Upper lobe of right lung (tissue), 1 donor: ENCODE data around the gene CUL1. TPM values are rescaled to one million over a fixed set of nuclear protein-coding genes. Genes with fewer than 3 reads are reported as not detected.

Experiments
- ATAC-seq: fragments of 200-7000 bp; cut with Tn5 transposase; one replicate; pipeline ENCODE4 v1.9.1; 2020; ENCODE audit warnings: mild to moderate bottlenecking, moderate library complexity
- DNase-seq: peaks from one replicate; pipeline ENCODE4 v3.0.0-alpha.2; 2020
- H3K27ac ChIP-seq: fragments of 200-600 bp; one replicate; pipeline ENCODE4 v1.8.0; 2022
- H3K27me3 ChIP-seq: fragments of 200-600 bp; one replicate; pipeline ENCODE4 v1.8.0; 2022; ENCODE audit warnings: mild to moderate bottlenecking
- H3K36me3 ChIP-seq: fragments of 200-600 bp; one replicate; pipeline ENCODE4 v1.8.0; 2022
- H3K4me1 ChIP-seq: fragments of 200-600 bp; one replicate; pipeline ENCODE4 v1.8.0; 2022
- H3K4me3 ChIP-seq: fragments of 200-600 bp; one replicate; pipeline ENCODE4 v1.8.0; 2022; ENCODE audit warnings: mild to moderate bottlenecking
- H3K9me3 ChIP-seq: fragments of 200-600 bp; one replicate; pipeline ENCODE4 v1.8.0; 2022
- intact Hi-C: fragments of 100-400 bp; cut with DNase I; formaldehyde crosslinking; loops from one replicate; pipeline ENCODE4 v1.11.0; 2022
- total RNA-seq: library from RNA; stranded (reverse); fragmentation: NEBNext Ultra II Directional; extraction: Animal tissue kit (Norgen Biotek cat#: 25700); gene quantifications from one replicate; pipeline ENCODE4 v1.2.1, GENCODE V29; 2021
- TF ChIP-seq, protein P1 (sequence below): fragments of 200-600 bp; IDR thresholded peaks from one replicate; pipeline ENCODE4 v1.8.0; 2022; ENCODE audit warnings: antibody characterized with exemption
- donor health status: DM: no; HTN: yes; CAD: no; lungs with severe emphysema.

CUL1 gene
- total RNA-seq, 1 donor from 2014 or later = 44.4 TPM

DNA sequence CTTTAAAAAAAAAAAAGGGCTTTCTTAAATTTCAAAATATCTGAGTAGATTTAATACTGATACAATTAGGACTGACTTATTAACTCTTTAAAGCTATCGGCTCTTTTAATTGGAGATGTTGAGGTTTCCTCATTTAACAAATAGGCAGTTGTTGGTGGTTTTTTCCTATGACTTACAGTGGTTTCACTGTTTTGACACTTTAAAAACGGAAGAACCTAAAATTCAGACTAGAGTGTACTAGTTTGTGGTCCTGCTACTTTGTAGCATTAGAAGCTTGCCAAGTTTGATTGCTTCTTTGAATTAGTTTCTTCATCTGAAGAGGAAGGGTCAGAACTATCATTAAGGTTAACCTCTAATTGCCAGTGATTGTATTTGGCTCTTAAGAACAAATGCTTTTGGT is 27.7 kb downstream of the CUL1 start:
- H3K4me3 ChIP-seq = no peak overlapping the region
- no peak for ATAC-seq
- peaks cover 52% of the 10 kb centered on the region for H3K4me1 ChIP-seq
- intact Hi-C loops = no loop called here
- TF ChIP-seq, protein P1, sequence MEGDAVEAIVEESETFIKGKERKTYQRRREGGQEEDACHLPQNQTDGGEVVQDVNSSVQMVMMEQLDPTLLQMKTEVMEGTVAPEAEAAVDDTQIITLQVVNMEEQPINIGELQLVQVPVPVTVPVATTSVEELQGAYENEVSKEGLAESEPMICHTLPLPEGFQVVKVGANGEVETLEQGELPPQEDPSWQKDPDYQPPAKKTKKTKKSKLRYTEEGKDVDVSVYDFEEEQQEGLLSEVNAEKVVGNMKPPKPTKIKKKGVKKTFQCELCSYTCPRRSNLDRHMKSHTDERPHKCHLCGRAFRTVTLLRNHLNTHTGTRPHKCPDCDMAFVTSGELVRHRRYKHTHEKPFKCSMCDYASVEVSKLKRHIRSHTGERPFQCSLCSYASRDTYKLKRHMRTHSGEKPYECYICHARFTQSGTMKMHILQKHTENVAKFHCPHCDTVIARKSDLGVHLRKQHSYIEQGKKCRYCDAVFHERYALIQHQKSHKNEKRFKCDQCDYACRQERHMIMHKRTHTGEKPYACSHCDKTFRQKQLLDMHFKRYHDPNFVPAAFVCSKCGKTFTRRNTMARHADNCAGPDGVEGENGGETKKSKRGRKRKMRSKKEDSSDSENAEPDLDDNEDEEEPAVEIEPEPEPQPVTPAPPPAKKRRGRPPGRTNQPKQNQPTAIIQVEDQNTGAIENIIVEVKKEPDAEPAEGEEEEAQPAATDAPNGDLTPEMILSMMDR = no peak
- H3K27ac ChIP-seq = no peak overlapping the region
- H3K36me3 ChIP-seq = peaks cover 17% of the 10 kb centered on the region
- no peak for DNase-seq
- no peaks in the 10 kb centered on the region for H3K27me3 ChIP-seq
- no peaks in the 10 kb centered on the region for H3K9me3 ChIP-seq

DNA sequence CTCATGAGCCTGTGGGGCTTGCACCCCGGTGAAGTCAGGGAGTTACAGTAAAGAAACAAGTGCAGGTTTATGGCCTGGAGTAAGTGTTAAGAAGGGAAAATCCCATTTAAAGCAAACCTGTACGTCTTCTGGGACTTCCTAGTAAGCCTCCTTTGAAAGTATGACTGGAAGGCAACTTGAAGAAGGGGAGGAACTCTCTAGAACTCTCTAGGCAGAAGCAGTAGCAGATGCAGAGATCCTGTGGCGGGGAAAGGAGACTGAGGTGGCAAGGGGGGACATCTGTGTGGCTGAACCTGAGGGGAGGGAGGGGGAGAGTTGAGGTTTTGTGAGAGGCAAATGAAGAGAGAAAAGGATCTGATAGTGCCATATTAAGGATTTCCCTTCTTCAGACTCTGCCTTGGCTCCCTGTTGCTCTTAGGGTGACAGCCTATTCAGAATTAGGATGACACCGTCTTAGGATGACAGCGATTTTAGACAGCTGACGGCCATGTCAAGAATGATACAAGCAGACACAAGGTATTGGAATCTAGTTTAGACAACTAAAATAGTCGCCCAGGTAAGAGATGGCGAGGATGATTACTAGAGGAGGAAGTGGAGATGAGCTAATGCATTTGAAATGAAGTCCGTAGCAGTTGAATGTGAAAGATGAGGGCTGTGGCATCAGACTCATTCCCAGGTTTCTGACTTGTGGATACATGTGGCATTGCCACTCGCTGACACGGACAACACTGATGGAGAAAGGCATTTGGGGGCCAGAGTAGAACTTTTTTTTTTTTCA is 29.0 kb downstream of the CUL1 start:
- Histone ChIP-seq H3K27ac (no peak overlapping the region), H3K4me1 (peaks cover 40% of the 10 kb centered on the region), H3K9me3 (no peaks in the 10 kb centered on the region), H3K36me3 (peaks cover 30% of the 10 kb centered on the region), H3K4me3 (no peak overlapping the region), H3K27me3 (no peaks in the 10 kb centered on the region)
- no peak for DNase-seq
- intact Hi-C loops = no loop called here
- no peak for ATAC-seq
- TF ChIP-seq, protein P1 = no peak

DNA sequence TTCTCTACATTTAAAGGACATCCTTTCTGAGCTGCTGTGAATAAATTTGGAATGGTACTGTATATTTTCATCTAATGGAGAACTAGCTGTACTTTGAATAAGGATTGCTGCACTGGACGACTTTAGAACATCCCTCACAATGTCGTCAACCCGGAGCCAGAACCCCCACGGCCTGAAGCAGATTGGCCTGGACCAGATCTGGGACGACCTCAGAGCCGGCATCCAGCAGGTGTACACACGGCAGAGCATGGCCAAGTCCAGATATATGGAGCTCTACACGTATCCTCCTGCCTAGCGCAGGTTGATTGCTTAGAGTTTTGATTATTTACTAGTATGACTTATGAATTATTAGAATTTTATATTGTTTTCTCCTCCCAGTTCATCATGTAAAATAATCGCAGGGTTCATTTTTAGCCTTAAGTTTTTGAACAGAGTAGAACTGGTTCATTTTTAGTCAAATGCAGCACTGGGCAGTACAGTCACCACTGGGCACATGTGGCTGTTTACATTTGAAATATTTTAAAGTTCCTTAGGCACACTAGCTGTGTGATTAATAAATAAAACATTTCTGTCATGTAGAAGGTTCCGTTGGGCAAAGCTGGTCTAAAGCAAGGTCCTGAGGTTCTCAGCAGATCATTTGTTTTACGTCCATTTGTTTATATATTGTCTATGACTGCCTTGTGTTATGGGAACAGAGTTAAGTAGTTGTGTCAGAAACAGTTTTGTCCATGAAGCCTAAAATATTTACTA is 31.5 kb downstream of the CUL1 start:
- no peak for ATAC-seq
- Histone ChIP-seq H3K4me3 (no peak overlapping the region), H3K27me3 (no peaks in the 10 kb centered on the region), H3K4me1 (peaks cover 40% of the 10 kb centered on the region), H3K36me3 (peaks cover 53% of the 10 kb centered on the region), H3K27ac (no peak overlapping the region), H3K9me3 (no peaks in the 10 kb centered on the region)
- DNase-seq = no peak
- TF ChIP-seq, protein P1 = no peak
- intact Hi-C loops = no loop called here

DNA sequence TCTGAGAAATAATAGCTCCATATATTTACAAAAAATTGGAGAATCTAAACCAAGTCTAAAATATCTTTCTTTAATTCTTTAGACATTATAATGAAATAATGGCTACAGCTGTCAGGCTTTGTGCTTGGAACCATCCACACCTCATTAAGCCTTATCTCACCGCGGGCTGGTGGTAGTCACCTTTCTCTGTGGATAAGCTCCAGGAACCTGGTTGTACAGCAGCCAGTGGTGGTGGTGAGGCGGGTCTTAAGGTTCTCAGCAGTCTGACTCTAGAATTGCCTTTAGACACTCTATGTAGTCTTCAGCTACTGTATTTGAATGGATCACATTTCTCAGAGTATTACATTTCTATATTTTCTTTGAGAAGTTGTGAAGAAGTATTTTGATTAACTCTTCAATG is 34.2 kb downstream of the CUL1 start:
- H3K36me3 ChIP-seq = peaks cover 64% of the 10 kb centered on the region
- no peak for ATAC-seq
- intact Hi-C loops = no loop called here

DNA sequence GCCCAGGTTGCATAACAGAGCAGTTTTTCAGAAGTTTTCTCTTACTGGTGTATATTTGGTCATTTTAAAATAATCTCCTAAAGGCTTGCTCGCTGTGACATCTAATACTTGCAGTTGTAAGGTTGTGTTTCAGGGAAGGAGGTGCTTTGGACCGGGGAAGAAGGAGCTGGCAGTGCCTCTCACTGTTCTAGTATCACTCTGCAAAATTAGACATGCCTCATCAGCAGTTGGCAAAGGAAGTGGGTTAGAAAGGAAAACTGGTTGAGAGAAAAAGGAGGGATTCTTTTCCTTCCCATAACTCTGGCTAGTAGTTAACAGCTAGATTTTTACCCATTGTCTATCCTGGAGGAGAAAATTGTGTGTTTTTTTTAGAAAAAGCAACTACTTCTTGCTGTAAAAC is 34.8 kb downstream of the CUL1 start:
- Histone ChIP-seq H3K27me3 (no peaks in the 10 kb centered on the region), H3K9me3 (no peaks in the 10 kb centered on the region), H3K4me3 (no peak overlapping the region), H3K4me1 (peaks cover 16% of the 10 kb centered on the region), H3K36me3 (peaks cover 70% of the 10 kb centered on the region), H3K27ac (no peak overlapping the region)
- ATAC-seq (no peak), DNase-seq (no peak)
- intact Hi-C loops = no loop called here
- TF ChIP-seq, protein P1 = no peak

More for the DNA sequence above, 34.2 kb downstream of the CUL1 start:
- Histone ChIP-seq H3K9me3 (no peaks in the 10 kb centered on the region), H3K27ac (no peak overlapping the region), H3K4me1 (peaks cover 16% of the 10 kb centered on the region), H3K27me3 (no peaks in the 10 kb centered on the region), H3K4me3 (no peak overlapping the region)
- TF ChIP-seq, protein P1 = no peak
- no peak for DNase-seq
